Activated T-cell treated with anti-CD3 and anti-CD28 coated beads, Interleukin-2, amount 50 U/mL, for 72 hours (primary cell): ENCODE data around the gene CNDP1. TPM values are rescaled to one million over a fixed set of nuclear protein-coding genes. Genes with fewer than 3 reads are reported as not detected.
"Not testable (repeated sequence)": the region's sequence is repeated elsewhere in the genome, so short reads cannot be mapped to it uniquely, and the experiment has no call there.

Experiments used
- ATAC-seq, 2 donors: fragments of 150-1000 bp; cut with Tn5 transposase; replicated peaks in 1 of 2; 2 replicates each; pipeline ENCODE4 v1.10.0; 2021; ENCODE audit warnings: moderate library complexity in 2 of 2, mild to moderate bottlenecking in 1 of 2
- DNase-seq, 2 donors: peaks; one replicate each; pipeline ENCODE4 v3.0.0; 2021 to 2022; ENCODE audit warnings: mixed read lengths in 1 of 2
- H3K27ac Mint-ChIP-seq: one replicate; pipeline ENCODE4 v1.8.0; 2022; ENCODE audit warnings: mild to moderate bottlenecking, moderate library complexity, mixed read lengths
- H3K27me3 Mint-ChIP-seq: one replicate; pipeline ENCODE4 v1.8.0; 2022; ENCODE audit warnings: low read depth, mixed read lengths
- H3K36me3 Mint-ChIP-seq, 2 donors: one replicate each; pipeline ENCODE4 v1.8.0; 2022; ENCODE audit warnings: mixed read lengths in 2 of 2, mild to moderate bottlenecking in 1 of 2; ENCODE audit not compliant: insufficient read depth in 2 of 2
- H3K4me1 Mint-ChIP-seq: one replicate; pipeline ENCODE4 v1.8.0; 2022; ENCODE audit warnings: low read depth, mixed read lengths
- H3K4me3 Mint-ChIP-seq, 2 donors: one replicate each; pipeline ENCODE4 v1.8.0; 2022; ENCODE audit warnings: mild to moderate bottlenecking in 2 of 2, mixed read lengths in 2 of 2, moderate library complexity in 2 of 2
- H3K9me3 Mint-ChIP-seq, 2 donors: one replicate each; pipeline ENCODE4 v1.8.0; 2022; ENCODE audit warnings: mixed read lengths in 2 of 2
- total RNA-seq, 2 donors: library from RNA; stranded (reverse); gene quantifications; one replicate each; pipeline ENCODE4 v1.2.3, GENCODE V29; 2022

Gene CNDP1
- total RNA-seq, 2 donors from 2014 or later: 0.16 TPM; not detected in 1

GRCh38 chr18:74519320-74520095, 14.8 kb upstream of the CNDP1 start:
- DNase-seq (no peak), ATAC-seq (no peak)
- Mint-ChIP-seq H3K4me1 (no peaks in the 10 kb centered on the region), H3K9me3 (no peaks in the 10 kb centered on the region), H3K36me3 (peaks cover 7 to 18% of the 10 kb centered on the region in 2 donors), H3K27ac (no peak overlapping the region), H3K4me3 (no peak overlapping the region), H3K27me3 (no peaks in the 10 kb centered on the region)

- no peak overlapping the region for H3K4me3 Mint-ChIP-seq
- no peak overlapping the region for H3K27ac Mint-ChIP-seq
- no peaks in the 10 kb centered on the region for H3K4me1 Mint-ChIP-seq
- H3K9me3 Mint-ChIP-seq: no peaks in the 10 kb centered on the region
- ATAC-seq (no peak), DNase-seq (no peak)
- peaks cover 7 to 18% of the 10 kb centered on the region in 2 donors for H3K36me3 Mint-ChIP-seq
- H3K27me3 Mint-ChIP-seq: no peaks in the 10 kb centered on the region
Measured at GRCh38 chr18:74520096-74520833, 14.0 kb upstream of the CNDP1 start.

- no peak for ATAC-seq
- Mint-ChIP-seq H3K36me3 (peaks cover 7 to 16% of the 10 kb centered on the region in 2 donors), H3K4me3 (no peak overlapping the region), H3K27me3 (no peaks in the 10 kb centered on the region), H3K27ac (no peak overlapping the region), H3K4me1 (no peaks in the 10 kb centered on the region), H3K9me3 (no peaks in the 10 kb centered on the region)
- no peak for DNase-seq
Measured at GRCh38 chr18:74521068-74521725, 13.1 kb upstream of the CNDP1 start.

GRCh38 chr18:74522635-74523548, 11.4 kb upstream of the CNDP1 start:
- Mint-ChIP-seq H3K4me3 (no peak overlapping the region), H3K36me3 (peaks cover 5 to 16% of the 10 kb centered on the region in 2 donors)
- no peak for ATAC-seq

GRCh38 chr18:74524097-74524496, 10.2 kb upstream of the CNDP1 start:
- Mint-ChIP-seq H3K36me3 (peaks cover 5 to 16% of the 10 kb centered on the region in 2 donors), H3K27me3 (peaks cover 9% of the 10 kb centered on the region), H3K4me1 (no peaks in the 10 kb centered on the region), H3K27ac (no peak overlapping the region), H3K9me3 (no peaks in the 10 kb centered on the region), H3K4me3 (no peak overlapping the region)
- no peak for DNase-seq
- ATAC-seq: no peak

More at GRCh38 chr18:74522635-74523548, 11.4 kb upstream of the CNDP1 start:
- no peak for DNase-seq
- no peak overlapping the region for H3K27ac Mint-ChIP-seq
- H3K9me3 Mint-ChIP-seq: no peaks in the 10 kb centered on the region
- H3K27me3 Mint-ChIP-seq: peaks cover 5% of the 10 kb centered on the region
- H3K4me1 Mint-ChIP-seq: no peaks in the 10 kb centered on the region

GRCh38 chr18:74524915-74525314, 9.4 kb upstream of the CNDP1 start:
- not testable (repeated sequence) for H3K4me1 Mint-ChIP-seq, H3K4me3 Mint-ChIP-seq, ATAC-seq, H3K27me3 Mint-ChIP-seq, DNase-seq, H3K9me3 Mint-ChIP-seq, H3K27ac Mint-ChIP-seq
- peaks cover 5 to 13% of the 10 kb centered on the region in 2 donors for H3K36me3 Mint-ChIP-seq

GRCh38 chr18:74525741-74526140, 8.6 kb upstream of the CNDP1 start:
- no peak overlapping the region for H3K4me3 Mint-ChIP-seq
- H3K27ac Mint-ChIP-seq: no peak overlapping the region
- no peaks in the 10 kb centered on the region for H3K4me1 Mint-ChIP-seq
- no peaks in the 10 kb centered on the region for H3K9me3 Mint-ChIP-seq
- peaks cover 9% of the 10 kb centered on the region for H3K27me3 Mint-ChIP-seq
- ATAC-seq (no peak), DNase-seq (no peak)
- peaks cover 2 to 7% of the 10 kb centered on the region in 2 donors for H3K36me3 Mint-ChIP-seq

GRCh38 chr18:74526488-74526887, 7.8 kb upstream of the CNDP1 start:
- H3K9me3 Mint-ChIP-seq: no peaks in the 10 kb centered on the region
- peaks cover 0 to under 1% of the 10 kb centered on the region in 2 donors for H3K36me3 Mint-ChIP-seq
- ATAC-seq (no peak), DNase-seq (no peak)
- peaks cover 9% of the 10 kb centered on the region for H3K27me3 Mint-ChIP-seq
- H3K27ac Mint-ChIP-seq: no peak overlapping the region
- H3K4me3 Mint-ChIP-seq: no peak overlapping the region
- no peaks in the 10 kb centered on the region for H3K4me1 Mint-ChIP-seq

GRCh38 chr18:74528478-74528877, 5.8 kb upstream of the CNDP1 start:
- Mint-ChIP-seq H3K36me3 (no peaks in the 10 kb centered on the region), H3K27me3 (peaks cover 9% of the 10 kb centered on the region), H3K9me3 (no peaks in the 10 kb centered on the region), H3K4me1 (no peaks in the 10 kb centered on the region), H3K4me3 (no peak overlapping the region), H3K27ac (no peak overlapping the region)
- DNase-seq (no peak), ATAC-seq (no peak)

GRCh38 chr18:74528913-74529312, 5.4 kb upstream of the CNDP1 start:
- H3K4me1 Mint-ChIP-seq: no peaks in the 10 kb centered on the region
- H3K27me3 Mint-ChIP-seq: peaks cover 9% of the 10 kb centered on the region
- H3K9me3 Mint-ChIP-seq: no peaks in the 10 kb centered on the region
- no peaks in the 10 kb centered on the region for H3K36me3 Mint-ChIP-seq
- DNase-seq: no peak
- no peak overlapping the region for H3K4me3 Mint-ChIP-seq
- no peak for ATAC-seq
- no peak overlapping the region for H3K27ac Mint-ChIP-seq

- ATAC-seq (no peak), DNase-seq (no peak)
- Mint-ChIP-seq H3K4me3 (no peak overlapping the region), H3K27ac (no peak overlapping the region), H3K27me3 (peaks cover 9% of the 10 kb centered on the region), H3K9me3 (no peaks in the 10 kb centered on the region), H3K4me1 (no peaks in the 10 kb centered on the region), H3K36me3 (no peaks in the 10 kb centered on the region)
Measured at GRCh38 chr18:74529378-74529777, 4.9 kb upstream of the CNDP1 start.

- H3K9me3 Mint-ChIP-seq: no peaks in the 10 kb centered on the region
- peaks cover 9% of the 10 kb centered on the region for H3K27me3 Mint-ChIP-seq
- ATAC-seq (no peak), DNase-seq (no peak)
- no peaks in the 10 kb centered on the region for H3K36me3 Mint-ChIP-seq
- no peak overlapping the region for H3K4me3 Mint-ChIP-seq
- H3K27ac Mint-ChIP-seq: no peak overlapping the region
- H3K4me1 Mint-ChIP-seq: no peaks in the 10 kb centered on the region
Measured at GRCh38 chr18:74529811-74530583, 4.3 kb upstream of the CNDP1 start.
